ENCODE results near the gene JAK1.

Gene JAK1

GRCh38 chr1:64841330-64842065 lies 124.9 kb downstream of the JAK1 start:
- DNase-seq (ENCODE audit: low read depth), result peak; percentile 34
- TF ChIP-seq CTCF (conservative IDR thresholded peaks at IDR 0.05; ENCODE audit: control insufficient read depth, insufficient read depth, low read depth, low read length), result no peak
- no peak overlapping the region for H3K4me3 ChIP-seq (ENCODE audit: control insufficient read depth, low read depth, low read length)

- no peak overlapping the region for H3K4me3 ChIP-seq (ENCODE audit: control insufficient read depth, low read depth, low read length)
- TF ChIP-seq CTCF (conservative IDR thresholded peaks at IDR 0.05; ENCODE audit: control insufficient read depth, insufficient read depth, low read depth, low read length), result no peak
- DNase-seq (ENCODE audit: low read depth), result no peak
Measured at GRCh38 chr1:64839732-64840405, 126.5 kb downstream of the JAK1 start.

GRCh38 chr1:64839261-64839660 lies 127.1 kb downstream of the JAK1 start:
- H3K4me3 ChIP-seq (ENCODE audit: control insufficient read depth, low read depth, low read length), result no peak overlapping the region
- no peak for TF ChIP-seq CTCF (conservative IDR thresholded peaks at IDR 0.05; ENCODE audit: control insufficient read depth, insufficient read depth, low read depth, low read length)
- DNase-seq (ENCODE audit: low read depth), result no peak

GRCh38 chr1:64838486-64838885 lies 127.9 kb downstream of the JAK1 start:
- TF ChIP-seq CTCF (conservative IDR thresholded peaks at IDR 0.05; ENCODE audit: control insufficient read depth, insufficient read depth, low read depth, low read length), result no peak
- no peak overlapping the region for H3K4me3 ChIP-seq (ENCODE audit: control insufficient read depth, low read depth, low read length)
- no peak for DNase-seq (ENCODE audit: low read depth)

- DNase-seq (ENCODE audit: low read depth), result no peak
- H3K4me3 ChIP-seq (ENCODE audit: control insufficient read depth, low read depth, low read length), result no peak overlapping the region
- no peak for TF ChIP-seq CTCF (conservative IDR thresholded peaks at IDR 0.05; ENCODE audit: control insufficient read depth, insufficient read depth, low read depth, low read length)
Measured at GRCh38 chr1:64836802-64837201, 129.5 kb downstream of the JAK1 start.

- TF ChIP-seq CTCF (conservative IDR thresholded peaks at IDR 0.05; ENCODE audit: control insufficient read depth, insufficient read depth, low read depth, low read length), result no peak
- no peak overlapping the region for H3K4me3 ChIP-seq (ENCODE audit: control insufficient read depth, low read depth, low read length)
- DNase-seq (ENCODE audit: low read depth), result peak; percentile 63
Measured at GRCh38 chr1:64834734-64835133, 131.6 kb downstream of the JAK1 start.
